ENCODE results near the gene DNM3. TPM values are rescaled to one million over a fixed set of nuclear protein-coding genes. Genes with fewer than 3 reads are reported as not detected.

DNM3 gene
- total RNA-seq, 1 experiment from 2014 or later = 0.71 TPM

DNA sequence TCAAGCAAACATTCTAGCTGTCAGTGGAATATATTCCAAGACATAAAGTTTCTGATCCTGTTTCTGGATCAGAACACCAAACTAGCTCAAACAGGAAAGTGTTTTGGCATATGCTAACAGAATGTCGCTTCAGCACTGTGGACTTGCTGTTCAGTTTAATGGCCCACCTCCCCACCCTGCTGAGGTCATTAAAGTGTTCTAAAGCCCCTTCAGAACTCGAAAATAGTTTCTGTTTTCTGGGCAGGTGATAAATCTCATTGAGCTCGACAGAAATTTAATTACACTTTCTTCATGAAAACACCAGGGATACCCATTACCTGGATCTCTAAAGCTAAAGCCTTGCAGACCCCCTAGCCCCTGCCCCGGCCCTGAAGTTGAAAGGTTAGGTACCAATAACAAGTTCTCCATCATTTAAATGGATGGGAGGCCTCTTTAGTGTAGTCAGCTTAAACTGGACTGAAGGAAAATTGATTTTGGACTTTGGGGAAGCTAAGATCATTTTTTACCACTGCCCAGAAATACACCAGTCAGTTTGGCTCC lies 575.3 kb downstream of the DNM3 start:
- no peak for TF ChIP-seq EZH2 (IDR thresholded peaks at IDR 0.05; ENCODE audit: borderline replicate concordance, low read depth, low read length, poor library complexity, severe bottlenecking)
- TF ChIP-seq, protein P1, sequence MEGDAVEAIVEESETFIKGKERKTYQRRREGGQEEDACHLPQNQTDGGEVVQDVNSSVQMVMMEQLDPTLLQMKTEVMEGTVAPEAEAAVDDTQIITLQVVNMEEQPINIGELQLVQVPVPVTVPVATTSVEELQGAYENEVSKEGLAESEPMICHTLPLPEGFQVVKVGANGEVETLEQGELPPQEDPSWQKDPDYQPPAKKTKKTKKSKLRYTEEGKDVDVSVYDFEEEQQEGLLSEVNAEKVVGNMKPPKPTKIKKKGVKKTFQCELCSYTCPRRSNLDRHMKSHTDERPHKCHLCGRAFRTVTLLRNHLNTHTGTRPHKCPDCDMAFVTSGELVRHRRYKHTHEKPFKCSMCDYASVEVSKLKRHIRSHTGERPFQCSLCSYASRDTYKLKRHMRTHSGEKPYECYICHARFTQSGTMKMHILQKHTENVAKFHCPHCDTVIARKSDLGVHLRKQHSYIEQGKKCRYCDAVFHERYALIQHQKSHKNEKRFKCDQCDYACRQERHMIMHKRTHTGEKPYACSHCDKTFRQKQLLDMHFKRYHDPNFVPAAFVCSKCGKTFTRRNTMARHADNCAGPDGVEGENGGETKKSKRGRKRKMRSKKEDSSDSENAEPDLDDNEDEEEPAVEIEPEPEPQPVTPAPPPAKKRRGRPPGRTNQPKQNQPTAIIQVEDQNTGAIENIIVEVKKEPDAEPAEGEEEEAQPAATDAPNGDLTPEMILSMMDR (conservative IDR thresholded peaks at IDR 0.05; ENCODE audit: low read depth, low read length) = no peak
- no peaks in the 10 kb centered on the region for H3K9me3 ChIP-seq (ENCODE audit: low read depth, low read length, poor library complexity, severe bottlenecking)
- intact Hi-C loops (cut with micrococcal nuclease; ENCODE audit: unreplicated experiment) = no loop called here
- ChIA-PET CTCF (no interaction called here), POLR2A (ENCODE audit: low non-redundant PET) (interaction anchor here (0.6 kb wide), 1 partner anchor 552 kb away, joined by 4 read pairs; no protein-coding TSS in a partner anchor)
- no peaks in the 10 kb centered on the region for H3K4me1 ChIP-seq (ENCODE audit: insufficient read depth, low read length, poor library complexity, severe bottlenecking)
- H3K36me3 ChIP-seq (ENCODE audit: insufficient read depth, low read length, poor library complexity, severe bottlenecking) = no peaks in the 10 kb centered on the region
- no peaks in the 10 kb centered on the region for H3K27me3 ChIP-seq (replicated peaks; ENCODE audit: insufficient read depth, low read depth, low read length, poor library complexity)
- DNase-seq (ENCODE audit: low spot score) = no peak
- H3K27ac ChIP-seq (ENCODE audit: low read depth, low read length, poor library complexity, severe bottlenecking) = no peak overlapping the region
- BruUV-seq (replicated peaks) = no TSS peak
- no peak overlapping the region for H3K4me3 ChIP-seq (ENCODE audit: low read depth, low read length, poor library complexity, severe bottlenecking)

DNA sequence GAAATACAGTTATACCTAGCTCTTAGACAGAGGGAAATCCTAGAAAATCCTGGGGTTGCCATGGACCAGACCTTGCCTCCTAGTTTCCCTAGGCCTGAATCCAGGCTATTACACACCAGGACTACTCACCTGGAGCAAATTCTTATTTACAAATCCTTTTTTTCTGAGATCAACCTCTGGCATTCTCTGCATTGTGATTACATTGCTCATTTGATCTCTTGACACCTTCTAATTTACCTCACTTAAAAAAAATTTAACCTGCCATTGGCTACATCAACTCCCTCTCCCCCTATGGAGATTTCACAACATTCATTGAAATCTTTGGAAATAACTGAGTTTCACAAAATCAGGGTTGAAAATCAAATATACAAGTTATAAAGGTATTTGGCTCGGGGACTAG lies 576.3 kb downstream of the DNM3 start:
- POLR2A ChIA-PET (ENCODE audit: low non-redundant PET) = no interaction called here
- H3K27ac ChIP-seq (ENCODE audit: low read depth, low read length, poor library complexity, severe bottlenecking) = no peak overlapping the region
- H3K9me3 ChIP-seq (ENCODE audit: low read depth, low read length, poor library complexity, severe bottlenecking) = no peaks in the 10 kb centered on the region
- intact Hi-C loops (cut with micrococcal nuclease; ENCODE audit: unreplicated experiment) = no loop called here
- no peaks in the 10 kb centered on the region for H3K27me3 ChIP-seq (replicated peaks; ENCODE audit: insufficient read depth, low read depth, low read length, poor library complexity)
- H3K4me1 ChIP-seq (ENCODE audit: insufficient read depth, low read length, poor library complexity, severe bottlenecking) = no peaks in the 10 kb centered on the region
- no peaks in the 10 kb centered on the region for H3K36me3 ChIP-seq (ENCODE audit: insufficient read depth, low read length, poor library complexity, severe bottlenecking)
- H3K4me3 ChIP-seq (ENCODE audit: low read depth, low read length, poor library complexity, severe bottlenecking) = no peak overlapping the region
- no peak for TF ChIP-seq EZH2 (IDR thresholded peaks at IDR 0.05; ENCODE audit: borderline replicate concordance, low read depth, low read length, poor library complexity, severe bottlenecking)
- TF ChIP-seq, protein P1 (conservative IDR thresholded peaks at IDR 0.05; ENCODE audit: low read depth, low read length) = no peak
- DNase-seq (ENCODE audit: low spot score) = no peak
- no TSS peak for BruUV-seq (replicated peaks)
- CTCF ChIA-PET = no interaction called here

DNA sequence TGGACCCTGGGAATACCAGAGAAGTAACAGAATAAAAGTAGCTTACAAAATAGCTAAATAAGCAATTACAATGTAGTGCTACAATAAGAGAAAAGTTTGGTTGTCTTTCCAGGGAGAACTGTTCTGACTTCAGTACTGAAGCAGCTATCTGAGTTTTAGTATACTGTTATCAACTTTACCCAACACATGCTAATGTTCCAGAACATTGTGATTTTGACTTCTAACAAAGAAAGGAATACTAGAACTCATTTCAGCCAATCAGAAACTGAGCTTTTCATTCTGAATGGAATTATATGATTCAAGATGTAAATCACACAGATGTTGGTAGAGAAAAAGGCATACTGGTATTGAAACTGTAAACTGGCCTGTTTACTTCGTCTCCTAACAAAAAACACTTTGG lies 579.1 kb downstream of the DNM3 start, which contains the start of gene C1orf105:
TSS of gene C1orf105 (plus strand) at position 301 of the 400 bp plus-strand sequence. CDS start 201 bp downstream, outside the sequence.
- POLR2A ChIA-PET (ENCODE audit: low non-redundant PET) = no interaction called here

More for the DNA sequence above, 579.1 kb downstream of the DNM3 start, which contains the start of gene C1orf105:
- H3K9me3 ChIP-seq (ENCODE audit: low read depth, low read length, poor library complexity, severe bottlenecking) = no peaks in the 10 kb centered on the region
- no peak for TF ChIP-seq EZH2 (IDR thresholded peaks at IDR 0.05; ENCODE audit: borderline replicate concordance, low read depth, low read length, poor library complexity, severe bottlenecking)
- intact Hi-C loops (cut with micrococcal nuclease; ENCODE audit: unreplicated experiment) = no loop called here
- CTCF ChIA-PET = interaction anchor here (0.7 to 1.2 kb wide), 2 partner anchors 418 to 472 kb away, joined by 3 read pairs; no protein-coding TSS in a partner anchor
- H3K4me3 ChIP-seq (ENCODE audit: low read depth, low read length, poor library complexity, severe bottlenecking) = no peak within 1 kb of the TSS
- no peaks in the 10 kb centered on the region for H3K27me3 ChIP-seq (replicated peaks; ENCODE audit: insufficient read depth, low read depth, low read length, poor library complexity)
- no peaks in the 10 kb centered on the region for H3K4me1 ChIP-seq (ENCODE audit: insufficient read depth, low read length, poor library complexity, severe bottlenecking)
- BruUV-seq (replicated peaks) = no TSS peak
- H3K36me3 ChIP-seq (ENCODE audit: insufficient read depth, low read length, poor library complexity, severe bottlenecking) = no peaks in the 10 kb centered on the region
- no peak within 1 kb of the TSS for H3K27ac ChIP-seq (ENCODE audit: low read depth, low read length, poor library complexity, severe bottlenecking)
- DNase-seq (ENCODE audit: low spot score) = no peak

All from A673 (cell line).